ENCODE data around the gene ARHGAP26. TPM values are rescaled to one million over a fixed set of nuclear protein-coding genes. Genes with fewer than 3 reads are reported as not detected.

Gene ARHGAP26
- total and polyA plus RNA-seq, 2 donors (not counting 3 experiments of a cell fraction or from before 2014, with no cell fraction given): 3.1 to 16.2 TPM

- no peaks in the 10 kb centered on the region for H3K79me2 ChIP-seq (ENCODE audit: control insufficient read depth, insufficient read depth, low read length)
- H3K27ac ChIP-seq (ENCODE audit: insufficient read depth, low read depth, low read length): no peak overlapping the region
- no peaks in the 10 kb centered on the region for H3K9me1 ChIP-seq (replicated peaks; ENCODE audit: control insufficient read depth, extremely low read depth, insufficient read depth, low read length)
- H3K4me3 ChIP-seq (replicated peaks in 1 of 3; ENCODE audit: insufficient read depth in 1 of 3, low read depth in 1 of 3, low read length in 3 of 3): no peak overlapping the region
- POLR2A ChIA-PET: no interaction called here
- H3K9me3 ChIP-seq (replicated peaks; ENCODE audit: control insufficient read depth, insufficient read depth, low read length): no peaks in the 10 kb centered on the region
- no peak overlapping the region for H3K4me2 ChIP-seq (ENCODE audit: insufficient read depth, low read length)
- intact Hi-C loops (cut with micrococcal nuclease) (no loop called here), dilution Hi-C loops (cut with MboI; ENCODE audit: extremely low pct_ligation_motif_present, low sequenced_read_pairs) (no loop called here)
- H4K20me1 ChIP-seq (replicated peaks; ENCODE audit: control insufficient read depth, extremely low read depth, insufficient read depth, low read length): no peaks in the 10 kb centered on the region
- CTCF ChIA-PET: no interaction called here
- H3K36me3 ChIP-seq (ENCODE audit: control insufficient read depth in 2 of 2, extremely low read depth in 1 of 2, insufficient read depth in 2 of 2, low read length in 2 of 2): no peaks in the 10 kb centered on the region
- no peak for DNase-seq (ENCODE audit: low read depth, low spot score)
- no peak overlapping the region for H3K9ac ChIP-seq (replicated peaks; ENCODE audit: extremely low read depth, insufficient read depth, low read length)
- H2AFZ ChIP-seq (ENCODE audit: low read depth, low read length): no peak overlapping the region
- no peaks in the 10 kb centered on the region for H3K27me3 ChIP-seq (ENCODE audit: control insufficient read depth in 2 of 2, insufficient read depth in 2 of 2, low read length in 2 of 2)
- no peak for FAIRE-seq
- no TSS peak for BruUV-seq (replicated peaks)
- no peaks in the 10 kb centered on the region for H3K4me1 ChIP-seq (ENCODE audit: control insufficient read depth, extremely low read depth, insufficient read depth, low read length)
- TF ChIP-seq POLR2AphosphoS5 (IDR thresholded peaks at IDR 0.05; ENCODE audit: insufficient read depth, low read depth, low read length) (no peak), GATA2 (IDR thresholded peaks at IDR 0.05; ENCODE audit: insufficient read depth, insufficient read length, low read depth, low read length) (no peak), MAX (IDR thresholded peaks at IDR 0.05; ENCODE audit: insufficient read depth, insufficient read length) (no peak), FOS (IDR thresholded peaks at IDR 0.05; ENCODE audit: borderline replicate concordance, insufficient read depth, low read length) (no peak), MYC (IDR thresholded peaks at IDR 0.05; ENCODE audit: low read depth, low read length) (no peak), EZH2 (IDR thresholded peaks at IDR 0.05; ENCODE audit: borderline replicate concordance, low read depth, low read length, severe bottlenecking) (no peak), CTCF (IDR thresholded peaks at IDR 0.05; ENCODE audit: extremely low read depth in 1 of 2, insufficient read depth in 1 of 2, low read depth in 1 of 2, low read length in 2 of 2) (no peak), JUN (IDR thresholded peaks at IDR 0.05; ENCODE audit: borderline replicate concordance, insufficient read depth, insufficient read length, low read depth) (no peak), POLR2A (IDR thresholded peaks at IDR 0.05; ENCODE audit: low read depth, low read length) (no peak)
Measured at GRCh38 chr5:143258559-143259253, 488.5 kb downstream of the ARHGAP26 start.
